Kidney glomerular epithelial cell (primary cell): ENCODE data around the gene KIAA1755.

Source experiments
- DNase-seq: peaks from one replicate; lab custom pipeline; 2025; lab: John Stamatoyannopoulos, UW

KIAA1755 gene

DNA sequence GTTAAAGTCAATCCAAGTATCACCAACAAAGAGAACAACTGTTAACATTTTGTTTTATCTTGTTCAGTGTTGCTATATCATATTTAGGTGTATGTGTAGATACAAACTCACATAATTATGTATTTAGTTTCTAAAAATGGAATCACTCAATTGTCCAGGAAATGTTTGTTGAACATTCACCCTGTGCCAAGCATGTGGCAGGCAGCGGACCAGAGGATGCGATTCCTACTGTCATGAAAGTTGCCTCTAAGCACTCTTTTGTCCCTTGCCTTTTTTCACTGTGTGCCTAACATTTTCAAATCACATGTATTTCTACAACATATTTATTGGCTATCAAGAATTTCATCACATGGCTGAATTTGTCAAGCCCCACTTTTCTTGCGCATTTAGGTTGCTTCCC, 78.6 kb downstream of the KIAA1755 start:
- no peak for DNase-seq

DNA sequence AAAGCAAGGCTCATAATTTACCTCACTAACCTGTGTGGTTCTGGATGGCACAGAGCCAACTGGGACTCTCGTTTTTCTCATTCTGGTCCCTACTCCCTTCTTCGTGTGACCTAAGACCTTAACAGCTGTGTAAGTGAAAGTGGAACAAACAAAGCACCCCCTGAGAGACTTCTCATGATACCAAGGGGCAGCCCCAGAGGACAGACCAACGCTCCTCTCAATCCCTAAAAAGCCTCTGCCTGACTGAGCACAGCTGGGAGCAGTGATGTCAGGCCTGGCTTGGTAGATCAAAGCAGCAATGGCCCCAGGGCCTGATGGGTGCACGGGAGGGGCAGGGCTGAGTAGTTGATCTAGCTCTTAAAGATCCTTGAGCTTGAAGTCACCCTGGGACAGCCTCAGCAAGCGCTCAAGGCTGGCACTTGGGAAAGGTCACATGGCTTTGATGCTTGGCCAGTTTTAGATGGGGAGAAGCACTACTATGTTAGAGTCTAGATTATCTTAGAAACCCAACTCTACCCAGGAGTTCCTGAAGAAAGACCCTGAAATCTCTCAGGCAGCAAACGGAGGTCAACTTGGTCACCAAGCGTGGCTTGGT, 79.2 kb downstream of the KIAA1755 start:
- peak; percentile 24 for DNase-seq

DNA sequence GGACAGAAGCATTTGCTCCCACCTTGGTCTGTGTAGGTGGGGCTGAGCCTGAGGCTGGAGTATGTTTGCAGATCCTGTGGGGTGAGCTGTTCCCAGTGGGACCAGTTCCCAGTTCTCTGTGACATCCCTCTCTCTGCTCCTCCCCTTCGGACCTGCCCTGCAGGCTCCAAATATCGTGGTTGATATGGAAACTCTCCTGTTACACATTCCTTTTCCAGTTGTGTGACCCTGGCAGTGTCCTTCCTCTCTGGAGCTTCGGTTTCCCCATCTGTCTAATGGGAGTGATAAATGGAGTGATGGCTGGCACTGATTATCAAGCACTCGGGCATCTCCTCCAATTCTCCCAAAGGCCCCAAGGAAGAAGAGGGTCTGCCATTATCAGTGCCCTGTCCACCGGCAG, 79.8 kb downstream of the KIAA1755 start:
- no peak for DNase-seq

DNA sequence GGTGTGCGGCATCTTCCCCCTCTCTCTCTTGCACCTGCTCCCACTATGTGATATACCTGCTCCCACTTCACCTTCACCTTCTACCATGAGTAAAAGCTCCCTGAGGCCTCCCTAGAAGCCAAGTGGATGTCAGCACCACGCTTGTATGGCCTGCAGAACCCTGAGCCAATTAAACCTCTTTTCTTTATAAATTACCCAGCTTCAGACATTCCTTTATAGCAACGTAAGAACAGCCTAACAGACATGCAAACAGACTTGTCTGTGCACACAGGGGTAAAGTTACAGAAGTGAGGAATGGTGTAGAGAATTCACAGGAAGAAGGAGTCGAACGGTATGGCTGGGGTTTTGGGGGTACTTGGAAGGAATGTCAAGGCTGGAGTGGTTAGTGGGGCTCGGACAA, 80.7 kb downstream of the KIAA1755 start:
- DNase-seq = no peak

DNA sequence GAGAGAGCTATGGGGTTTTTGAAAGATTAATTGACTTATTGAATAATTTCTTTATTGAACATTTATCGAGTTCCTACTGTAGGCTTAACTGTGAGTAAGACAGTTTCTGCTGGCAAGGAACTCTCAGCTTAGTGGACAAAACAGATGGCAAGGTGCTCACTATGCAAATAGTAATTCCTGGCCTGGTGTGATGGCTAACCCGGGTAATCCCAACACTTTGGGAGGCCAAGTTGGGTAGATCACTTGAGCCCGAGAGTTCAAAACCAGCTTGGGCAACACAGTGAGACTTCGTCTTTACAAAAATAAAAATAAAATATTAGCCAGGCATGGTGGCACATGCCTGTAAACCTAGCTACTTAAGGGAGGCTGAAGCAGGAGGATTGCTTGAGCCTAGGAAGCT, 82.0 kb downstream of the KIAA1755 start:
- no peak for DNase-seq

DNA sequence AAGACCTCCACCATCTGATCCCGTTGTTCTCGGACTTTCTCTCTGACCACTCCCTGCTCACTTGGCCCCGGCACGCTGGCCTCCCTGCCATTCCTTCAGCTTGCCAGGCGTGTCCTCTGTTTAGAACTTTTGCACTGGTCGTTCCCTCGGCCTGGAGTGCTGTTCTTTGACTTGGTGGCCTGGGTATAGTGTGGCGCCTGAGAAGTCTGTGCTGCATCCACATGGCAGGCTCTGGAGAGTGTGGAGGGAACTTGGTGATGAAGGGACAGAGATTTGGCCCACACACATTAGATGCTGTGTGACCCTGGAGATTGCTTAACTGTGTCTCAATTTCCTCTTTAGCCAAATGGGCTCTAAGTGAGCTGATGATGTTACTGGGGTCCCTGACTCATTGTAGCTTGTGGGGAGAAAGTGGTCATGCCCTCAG, 82.5 kb downstream of the KIAA1755 start:
- no peak for DNase-seq

DNA sequence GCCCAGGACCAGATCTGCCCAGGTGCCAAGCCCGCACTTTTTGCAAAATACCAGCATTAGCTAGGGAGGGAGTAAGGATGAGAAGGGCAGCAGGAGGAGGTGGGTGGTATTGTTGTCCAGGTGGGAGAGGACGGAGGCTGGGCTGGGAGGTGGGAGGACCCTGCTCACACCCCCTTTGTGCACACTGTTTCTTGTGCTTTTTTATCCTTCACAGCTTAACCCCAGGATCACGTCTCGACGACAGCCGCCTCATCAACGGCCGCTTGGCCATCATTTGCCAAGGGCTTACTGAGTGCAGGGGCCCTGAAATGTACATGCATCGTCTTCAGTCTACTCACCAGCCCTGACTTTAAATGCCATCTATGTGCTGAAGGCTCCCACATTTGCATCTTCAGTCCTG, 83.3 kb downstream of the KIAA1755 start:
- DNase-seq = no peak

DNA sequence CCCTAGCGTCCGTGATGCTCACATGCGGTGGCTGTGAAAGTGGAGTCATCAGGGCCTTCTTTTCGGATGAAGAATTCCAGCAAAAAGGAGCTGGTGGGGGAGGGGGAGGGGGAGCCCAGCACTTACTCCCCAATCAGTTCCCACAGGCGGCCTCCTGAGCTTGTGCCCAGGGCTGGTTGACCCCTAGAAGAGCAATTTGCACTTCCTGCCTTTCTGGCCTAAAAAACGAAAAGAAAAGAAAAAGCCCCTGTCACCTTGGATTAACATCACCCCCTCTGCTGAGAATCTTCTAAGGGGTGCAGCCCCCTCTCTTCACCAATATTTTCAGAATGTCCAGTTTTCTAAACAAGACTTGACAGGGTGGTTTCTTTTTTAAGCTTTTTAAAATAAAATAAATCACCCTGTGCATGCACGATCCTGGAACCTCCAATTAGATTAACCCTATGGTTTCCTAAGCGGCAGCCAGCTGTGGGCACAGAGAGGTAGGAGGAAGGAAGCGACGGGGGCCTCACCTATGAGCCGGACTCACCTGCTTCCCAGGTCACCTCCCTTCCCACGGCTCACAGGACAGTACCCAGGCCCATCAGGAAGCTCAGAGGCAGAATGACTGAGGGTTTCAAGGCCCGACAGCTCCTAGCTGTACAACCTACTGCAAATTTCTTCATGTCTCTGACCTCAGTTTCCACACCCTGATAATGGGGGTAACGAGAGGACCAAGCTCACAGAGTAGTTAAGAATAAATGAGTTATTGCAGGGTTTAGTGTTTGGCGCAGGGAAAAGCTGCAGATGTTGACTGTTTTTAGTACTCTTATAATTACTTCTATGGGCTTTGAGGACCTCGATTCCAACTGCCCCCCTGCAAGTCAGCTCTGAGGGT, 85.0 kb downstream of the KIAA1755 start:
- no peak for DNase-seq

DNA sequence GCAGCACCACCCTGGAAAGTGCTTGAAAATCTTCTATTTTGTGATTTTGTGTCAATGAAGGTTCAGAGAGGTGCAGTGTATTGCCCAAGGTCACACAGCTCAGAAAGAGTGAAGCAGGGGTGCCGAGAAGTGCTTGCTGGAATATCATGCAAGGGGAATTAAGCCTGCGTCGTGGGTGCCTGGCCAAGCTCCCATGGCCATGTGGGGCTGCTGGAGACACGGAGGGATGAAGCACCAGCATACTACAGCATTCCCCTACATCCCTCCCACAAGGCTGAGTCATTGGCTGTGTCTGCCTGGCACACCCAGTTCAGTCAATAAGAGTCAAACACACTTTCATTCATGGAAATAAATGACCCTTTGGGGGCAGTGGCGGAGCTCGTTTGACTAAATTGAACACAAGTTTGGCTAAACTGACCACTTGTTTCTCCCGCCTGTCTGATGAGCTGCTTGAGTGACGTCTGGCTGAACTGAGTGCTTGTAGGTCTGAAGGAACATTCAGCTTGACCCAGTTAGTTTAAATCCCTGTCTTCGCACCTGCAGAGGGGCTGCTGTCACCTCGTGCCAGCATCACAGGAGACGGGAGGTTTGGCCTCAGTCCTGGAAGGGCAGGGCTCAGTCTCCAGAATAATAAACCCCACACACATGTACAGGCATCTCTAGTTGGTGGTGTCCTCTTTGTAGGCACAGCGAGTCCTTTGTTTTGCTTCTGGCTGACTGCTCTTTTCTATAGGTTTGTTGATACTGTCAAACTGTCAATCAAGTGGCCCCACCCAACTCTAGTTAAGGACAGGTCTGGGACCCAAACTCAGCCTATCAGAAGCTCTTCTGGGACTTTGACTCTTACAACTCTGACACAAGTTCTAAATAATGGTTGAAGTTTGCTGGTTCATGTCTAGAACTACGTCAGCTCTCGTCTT, 87.0 kb downstream of the KIAA1755 start:
- DNase-seq = peak; percentile 87

DNA sequence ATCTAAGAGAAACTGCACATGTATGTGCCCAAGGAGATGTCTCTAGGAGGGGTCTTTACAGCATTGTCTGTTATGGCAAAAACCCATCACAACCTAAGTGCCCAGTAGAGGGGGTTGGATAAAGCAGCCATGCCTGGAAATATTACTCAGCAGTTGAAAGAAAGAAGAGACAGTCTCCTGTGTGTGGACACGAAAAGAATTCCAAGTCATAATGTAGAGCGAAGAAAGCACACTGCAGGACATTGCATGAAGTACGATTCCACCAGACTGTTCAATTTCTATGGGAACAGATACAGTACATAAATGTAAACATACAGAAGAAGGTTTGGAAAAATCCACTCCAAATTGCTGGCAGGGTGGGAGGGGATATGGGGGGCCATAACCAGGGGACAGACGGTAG, 88.1 kb downstream of the KIAA1755 start:
- peak; percentile 25 for DNase-seq

DNA sequence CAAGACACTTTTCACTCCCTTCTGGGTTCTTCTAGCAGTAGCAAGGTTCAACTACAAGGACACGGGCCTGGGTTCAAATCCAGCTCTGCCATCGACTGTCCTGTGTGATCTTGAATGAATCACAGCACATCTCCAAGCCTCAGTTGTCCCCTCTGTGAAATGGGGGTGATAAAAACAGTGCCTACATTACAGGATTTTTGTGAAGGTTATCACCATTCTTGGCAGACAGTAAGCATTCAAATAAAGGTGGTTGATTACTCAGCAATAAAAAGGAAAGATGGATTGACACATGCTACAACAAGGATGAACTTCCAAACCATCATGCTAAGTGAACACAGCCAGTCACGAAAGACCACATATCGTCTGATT, 88.9 kb downstream of the KIAA1755 start:
- no peak for DNase-seq

DNA sequence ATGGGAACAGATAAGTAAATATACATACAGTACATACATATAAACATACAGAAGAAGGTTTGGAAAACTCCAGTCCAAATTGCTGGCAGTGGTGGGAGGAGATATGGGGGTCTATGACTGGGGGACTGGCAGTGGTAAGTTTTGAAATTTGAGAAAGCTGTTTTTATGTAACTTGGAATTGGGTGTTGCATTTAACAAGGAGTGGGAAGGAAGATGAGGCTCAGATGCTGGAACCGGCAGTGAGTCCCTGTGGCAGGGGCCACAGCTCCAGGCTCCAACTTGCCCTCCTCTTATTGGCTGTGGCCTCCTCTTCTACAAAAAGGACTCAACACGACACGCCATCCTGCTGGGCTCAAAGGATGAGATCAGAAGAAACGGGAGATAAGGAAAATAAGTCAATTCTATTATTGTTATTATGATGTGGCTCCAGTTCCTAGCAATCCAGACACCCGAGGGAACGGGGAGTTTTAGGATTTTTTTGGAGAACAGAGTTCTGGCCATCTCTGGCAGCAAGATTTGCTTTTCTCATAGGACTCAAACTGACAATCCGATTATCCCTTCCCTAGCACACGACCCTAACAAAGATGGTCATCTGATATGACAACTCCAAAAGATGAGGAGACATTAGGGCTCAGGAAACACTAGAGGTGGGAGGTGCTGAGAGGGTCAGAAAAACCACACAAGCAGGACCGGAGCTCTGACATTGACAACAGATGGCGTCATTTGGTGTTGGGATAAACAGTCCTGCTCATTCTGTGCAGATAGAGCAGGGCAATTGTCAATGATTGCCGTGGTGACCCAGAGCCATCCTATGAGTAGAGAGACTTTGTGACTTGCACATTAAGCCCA, 89.5 kb downstream of the KIAA1755 start:
- no peak for DNase-seq

DNA sequence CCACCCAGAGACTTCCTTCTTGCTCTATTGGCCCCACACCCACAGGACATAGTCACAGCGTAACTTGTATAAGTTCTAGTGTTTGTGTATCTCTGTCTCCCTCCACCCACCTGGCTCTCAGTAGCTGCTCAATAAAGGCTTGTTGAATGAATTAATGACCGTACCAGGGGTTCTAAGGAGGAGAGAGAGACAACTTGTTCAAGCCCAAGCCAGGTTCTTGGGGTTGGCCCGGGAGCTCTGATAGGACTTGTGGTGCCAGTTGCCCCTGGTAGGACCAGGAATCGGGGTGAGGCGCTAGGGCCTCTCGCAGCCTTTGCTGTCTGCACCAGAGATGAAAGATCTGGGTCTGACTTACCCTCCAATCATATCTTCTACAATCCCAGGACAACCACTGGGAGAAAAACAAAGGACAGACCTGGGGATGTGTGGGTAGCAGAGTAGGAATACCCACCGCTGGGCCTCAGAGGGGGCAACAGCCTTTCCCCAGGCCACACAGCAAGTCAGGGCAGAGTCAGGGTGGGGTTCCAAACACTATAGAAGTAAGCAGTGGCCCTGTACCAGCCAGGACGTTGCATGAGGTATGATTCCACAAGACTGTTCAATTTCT, 90.2 kb downstream of the KIAA1755 start:
- DNase-seq = no peak

DNA sequence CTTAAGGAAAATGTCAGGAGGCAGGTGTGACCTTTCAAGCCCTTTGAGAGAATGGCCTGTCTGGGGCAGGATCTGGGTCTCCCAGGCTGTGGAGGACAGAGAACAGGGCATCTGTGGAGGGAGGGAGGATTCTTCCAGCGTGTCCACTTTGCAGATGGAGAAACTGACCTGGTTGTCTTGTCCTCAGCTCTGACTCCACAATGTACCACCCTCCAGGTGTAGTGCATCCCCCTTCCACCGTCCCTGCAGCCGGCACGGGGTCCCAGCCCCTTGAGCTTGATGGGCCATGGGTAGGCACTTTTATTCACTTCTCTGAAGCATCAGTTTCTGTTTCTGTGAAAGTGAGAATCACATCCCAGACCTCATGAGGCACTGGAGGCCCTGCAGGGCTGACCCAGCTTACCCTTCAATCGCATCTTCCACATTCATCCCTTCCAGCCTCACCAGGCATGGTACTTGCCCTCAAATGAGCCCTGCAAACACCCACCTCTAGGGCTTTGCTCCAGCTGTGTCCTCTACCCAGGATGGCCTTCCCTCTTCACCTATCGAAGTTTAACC, 90.8 kb downstream of the KIAA1755 start:
- DNase-seq = no peak

DNA sequence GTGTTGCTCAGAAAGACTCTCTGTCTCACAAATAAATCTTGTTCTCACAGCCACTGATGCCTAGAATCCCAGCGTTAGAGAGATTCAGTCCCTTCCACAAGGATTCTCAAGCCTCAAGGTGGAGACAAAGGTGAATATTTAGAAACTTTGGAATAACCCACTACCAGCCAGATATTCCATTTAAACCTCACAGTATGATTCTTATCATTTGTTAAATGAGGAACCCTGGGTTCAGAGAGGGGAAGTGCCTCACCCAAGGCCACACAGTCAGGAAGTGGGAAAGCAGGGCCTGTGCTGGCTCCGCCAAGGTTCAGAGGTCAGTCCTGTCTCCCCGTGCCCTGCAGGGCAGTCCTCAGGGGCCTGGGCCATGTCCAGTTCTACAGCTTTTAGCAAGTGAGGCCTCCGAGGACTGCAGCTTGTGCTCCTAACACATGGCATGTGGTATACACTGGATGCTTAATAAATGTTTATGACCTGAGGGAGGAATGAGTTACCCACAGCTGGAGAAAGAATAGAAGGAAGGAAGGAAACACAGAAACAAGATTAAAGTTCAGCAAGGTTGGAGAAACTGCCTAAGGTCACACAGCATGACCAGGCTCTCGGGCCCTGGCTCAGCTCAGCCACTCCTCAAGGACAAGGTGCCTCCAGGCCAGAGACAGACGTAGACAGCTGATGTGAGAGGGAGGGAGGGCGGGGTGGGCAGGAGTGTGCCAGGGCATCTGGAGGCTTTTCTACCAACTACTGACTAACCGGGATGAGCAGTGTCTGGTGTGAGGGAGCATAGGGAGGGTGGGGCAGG, 91.5 kb downstream of the KIAA1755 start:
- DNase-seq = no peak

DNA sequence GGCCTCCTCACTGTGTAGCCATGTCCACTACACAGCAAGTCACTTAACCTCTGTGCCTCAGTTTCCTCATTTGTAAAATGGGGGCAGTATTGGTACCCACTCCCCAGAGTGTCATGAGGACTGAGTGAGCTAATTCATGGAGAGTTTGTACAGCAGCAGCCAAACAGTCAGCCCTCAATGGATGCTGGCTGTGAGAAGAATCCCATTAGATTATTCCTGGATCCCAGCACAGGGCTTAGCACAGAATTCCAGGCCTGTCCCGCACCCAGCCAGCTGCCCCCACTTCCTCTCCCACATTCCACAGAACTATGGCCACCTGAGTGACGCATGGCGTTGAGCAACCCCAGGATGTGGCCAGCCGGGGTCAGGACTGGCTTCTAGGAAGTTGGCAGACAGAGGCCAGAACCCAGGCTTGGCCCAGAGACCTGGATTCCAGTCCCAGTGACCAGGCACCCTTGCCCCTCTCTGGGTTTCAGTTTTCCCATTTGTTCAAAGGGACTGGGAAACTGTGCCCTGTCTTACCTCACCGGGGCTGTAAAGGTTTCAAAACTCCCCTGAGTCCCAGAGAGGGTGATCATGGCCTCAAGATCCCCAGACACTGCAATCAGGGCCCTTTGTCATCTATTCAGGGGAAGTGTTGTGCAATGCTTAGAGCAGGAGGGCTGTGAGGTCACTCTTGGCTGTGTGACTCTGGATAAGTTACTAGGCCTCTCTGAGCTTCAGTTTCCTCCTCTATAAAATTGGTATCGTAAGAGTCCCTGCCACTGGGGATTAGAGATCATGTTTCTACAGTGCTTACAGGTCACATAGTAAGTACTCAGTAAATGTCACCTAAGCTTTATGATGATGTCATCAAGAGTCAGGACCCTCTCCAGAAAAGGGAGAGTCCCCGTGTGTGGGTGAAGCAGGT, 92.4 kb downstream of the KIAA1755 start:
- DNase-seq = peak; percentile 90

DNA sequence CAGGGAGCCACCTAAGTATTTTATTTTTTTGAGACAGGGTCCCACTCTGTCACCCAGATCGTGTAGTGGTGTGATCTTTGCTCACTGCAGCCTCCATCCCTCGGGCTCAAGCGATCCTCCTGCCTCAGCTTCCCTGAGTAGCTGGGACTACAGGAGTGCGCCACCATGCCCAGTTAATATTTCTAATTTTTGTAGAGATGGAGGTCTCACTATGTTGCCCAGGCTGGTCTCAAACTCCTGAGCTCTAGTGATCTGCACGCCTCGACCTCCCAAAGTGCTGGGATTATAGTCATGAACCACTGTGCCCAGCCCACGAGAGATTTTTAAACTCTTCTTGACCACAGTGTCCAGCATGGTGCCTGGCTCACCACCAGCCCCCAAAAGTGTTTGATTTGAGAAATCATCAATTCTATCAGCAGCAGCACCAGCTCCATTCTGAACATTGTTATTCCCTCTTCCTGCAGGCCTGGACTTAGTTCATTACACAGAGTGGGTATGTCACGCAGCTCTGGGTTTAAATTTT, 93.1 kb downstream of the KIAA1755 start:
- no peak for DNase-seq

DNA sequence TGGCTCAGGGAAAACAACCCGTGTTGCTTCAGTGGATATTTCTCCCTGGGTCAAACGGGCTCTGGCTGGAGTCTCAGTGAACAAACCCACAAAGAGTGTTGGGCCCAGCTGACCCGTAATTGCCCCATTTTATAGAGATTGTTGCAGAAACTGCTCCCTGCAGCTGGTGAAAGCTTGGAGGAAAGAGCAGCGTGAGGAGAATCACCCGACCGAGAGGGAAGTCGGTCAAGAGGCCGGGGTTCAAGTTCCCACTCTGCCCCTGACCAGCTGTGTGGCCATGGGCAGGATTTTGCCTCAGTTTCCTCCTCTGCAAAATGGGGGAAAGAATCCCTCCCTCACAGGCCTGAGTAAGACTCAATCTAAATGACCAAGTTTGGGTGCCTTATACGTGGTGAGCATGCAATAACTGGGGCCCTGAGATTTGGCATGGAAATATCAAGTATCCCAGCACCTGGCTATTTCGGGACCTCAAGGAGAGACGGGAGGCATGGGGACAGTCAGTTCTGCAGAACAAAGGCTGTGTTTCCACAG, 93.8 kb downstream of the KIAA1755 start:
- no peak for DNase-seq
